Parathyroid adenoma (tissue), 2 donors: ENCODE measurements around the gene HYLS1.

Experiments
- H2AFZ ChIP-seq: fragments of 300-600 bp; sonication (generic); one replicate; pipeline ENCODE4 v1.7.0; 2017; ENCODE audit warnings: antibody characterized with exemption, mild to moderate bottlenecking
- H3K27ac ChIP-seq: fragments of 300-600 bp; sonication (generic); one replicate; pipeline ENCODE4 v1.7.0; 2017
- H3K27me3 ChIP-seq: fragments of 300-600 bp; sonication (generic); one replicate; pipeline ENCODE4 v1.7.0; 2017; ENCODE audit warnings: low read length; ENCODE audit not compliant: control insufficient read depth, insufficient read depth
- H3K36me3 ChIP-seq: fragments of 300-600 bp; sonication (generic); one replicate; pipeline ENCODE4 v1.7.0; 2017; ENCODE audit warnings: low read length; ENCODE audit not compliant: control insufficient read depth, insufficient read depth
- H3K4me1 ChIP-seq: fragments of 300-600 bp; sonication (generic); one replicate; pipeline ENCODE4 v1.7.0; 2017; ENCODE audit warnings: control low read depth
- H3K4me2 ChIP-seq: fragments of 300-600 bp; sonication (generic); one replicate; pipeline ENCODE4 v1.7.0; 2017; ENCODE audit warnings: low read length
- H3K4me3 ChIP-seq: fragments of 300-600 bp; sonication (generic); one replicate; pipeline ENCODE4 v1.7.0; 2017; ENCODE audit warnings: low read depth, low read length
- H3K79me2 ChIP-seq: fragments of 300-600 bp; sonication (generic); one replicate; pipeline ENCODE4 v1.7.0; 2017; ENCODE audit warnings: control low read depth
- H3K9ac ChIP-seq: fragments of 300-600 bp; sonication (generic); one replicate; pipeline ENCODE4 v1.7.0; 2017; ENCODE audit warnings: mild to moderate bottlenecking
- H3K9me3 ChIP-seq: fragments of 300-600 bp; sonication (generic); one replicate; pipeline ENCODE4 v1.7.0; 2017; ENCODE audit warnings: low read length; ENCODE audit not compliant: control insufficient read depth
- CTCF ChIP-seq: fragments of 300-600 bp; sonication (generic); IDR thresholded peaks from one replicate; pipeline ENCODE4 v1.7.0; 2017; ENCODE audit warnings: antibody characterized with exemption, mild to moderate bottlenecking
- donor health status: primary hyperparathyroidism.

Gene HYLS1

GRCh38 chr11:125892071-125892470, 4.6 kb downstream of the HYLS1 start:
- no peaks in the 10 kb centered on the region for H3K27me3 ChIP-seq
- H3K79me2 ChIP-seq: no peaks in the 10 kb centered on the region
- no peak overlapping the region for H3K4me3 ChIP-seq
- no peak overlapping the region for H2AFZ ChIP-seq
- no peak overlapping the region for H3K9ac ChIP-seq
- no peak overlapping the region for H3K4me2 ChIP-seq
- H3K36me3 ChIP-seq: no peaks in the 10 kb centered on the region
- no peaks in the 10 kb centered on the region for H3K4me1 ChIP-seq
- no peaks in the 10 kb centered on the region for H3K9me3 ChIP-seq
- TF ChIP-seq CTCF: no peak
- no peak overlapping the region for H3K27ac ChIP-seq

GRCh38 chr11:125892994-125893393, 5.5 kb downstream of the HYLS1 start:
- Histone ChIP-seq H3K27me3 (no peaks in the 10 kb centered on the region), H3K4me1 (no peaks in the 10 kb centered on the region)
- no peak for TF ChIP-seq CTCF

GRCh38 chr11:125901872-125902271, 14.4 kb downstream of the HYLS1 start:
- H3K9ac ChIP-seq: no peak overlapping the region
- no peaks in the 10 kb centered on the region for H3K36me3 ChIP-seq
- no peak overlapping the region for H3K4me2 ChIP-seq
- no peak overlapping the region for H3K27ac ChIP-seq
- H2AFZ ChIP-seq: no peak overlapping the region
- TF ChIP-seq CTCF: no peak
- H3K9me3 ChIP-seq: no peaks in the 10 kb centered on the region
- H3K4me1 ChIP-seq: no peaks in the 10 kb centered on the region
- H3K27me3 ChIP-seq: no peaks in the 10 kb centered on the region
- H3K79me2 ChIP-seq: peaks cover 3% of the 10 kb centered on the region
- H3K4me3 ChIP-seq: no peak overlapping the region

More at GRCh38 chr11:125892994-125893393, 5.5 kb downstream of the HYLS1 start:
- H3K4me3 ChIP-seq: no peak overlapping the region
- H3K79me2 ChIP-seq: no peaks in the 10 kb centered on the region
- H3K9ac ChIP-seq: no peak overlapping the region
- H3K27ac ChIP-seq: no peak overlapping the region
- no peaks in the 10 kb centered on the region for H3K36me3 ChIP-seq
- no peak overlapping the region for H2AFZ ChIP-seq
- no peaks in the 10 kb centered on the region for H3K9me3 ChIP-seq
- no peak overlapping the region for H3K4me2 ChIP-seq

GRCh38 chr11:125902277-125902926, 14.9 kb downstream of the HYLS1 start:
- Histone ChIP-seq H3K79me2 (peaks cover 3% of the 10 kb centered on the region), H3K27ac (peak overlapping the region; percentile 80), H3K4me3 (peak overlapping the region; percentile 63), H3K9ac (no peak overlapping the region), H3K27me3 (no peaks in the 10 kb centered on the region), H2AFZ (peak overlapping the region; percentile 81), H3K36me3 (no peaks in the 10 kb centered on the region), H3K4me1 (no peaks in the 10 kb centered on the region), H3K4me2 (peak overlapping the region; percentile 70), H3K9me3 (no peaks in the 10 kb centered on the region)
- no peak for TF ChIP-seq CTCF
